ENCODE data around the gene P2RX1. TPM values are rescaled to one million over a fixed set of nuclear protein-coding genes. Genes with fewer than 3 reads are reported as not detected.

The P2RX1 gene
- total and polyA plus RNA-seq, 2 of the 4 experiments (the other 2 are of a cell fraction) = not detected

DNA sequence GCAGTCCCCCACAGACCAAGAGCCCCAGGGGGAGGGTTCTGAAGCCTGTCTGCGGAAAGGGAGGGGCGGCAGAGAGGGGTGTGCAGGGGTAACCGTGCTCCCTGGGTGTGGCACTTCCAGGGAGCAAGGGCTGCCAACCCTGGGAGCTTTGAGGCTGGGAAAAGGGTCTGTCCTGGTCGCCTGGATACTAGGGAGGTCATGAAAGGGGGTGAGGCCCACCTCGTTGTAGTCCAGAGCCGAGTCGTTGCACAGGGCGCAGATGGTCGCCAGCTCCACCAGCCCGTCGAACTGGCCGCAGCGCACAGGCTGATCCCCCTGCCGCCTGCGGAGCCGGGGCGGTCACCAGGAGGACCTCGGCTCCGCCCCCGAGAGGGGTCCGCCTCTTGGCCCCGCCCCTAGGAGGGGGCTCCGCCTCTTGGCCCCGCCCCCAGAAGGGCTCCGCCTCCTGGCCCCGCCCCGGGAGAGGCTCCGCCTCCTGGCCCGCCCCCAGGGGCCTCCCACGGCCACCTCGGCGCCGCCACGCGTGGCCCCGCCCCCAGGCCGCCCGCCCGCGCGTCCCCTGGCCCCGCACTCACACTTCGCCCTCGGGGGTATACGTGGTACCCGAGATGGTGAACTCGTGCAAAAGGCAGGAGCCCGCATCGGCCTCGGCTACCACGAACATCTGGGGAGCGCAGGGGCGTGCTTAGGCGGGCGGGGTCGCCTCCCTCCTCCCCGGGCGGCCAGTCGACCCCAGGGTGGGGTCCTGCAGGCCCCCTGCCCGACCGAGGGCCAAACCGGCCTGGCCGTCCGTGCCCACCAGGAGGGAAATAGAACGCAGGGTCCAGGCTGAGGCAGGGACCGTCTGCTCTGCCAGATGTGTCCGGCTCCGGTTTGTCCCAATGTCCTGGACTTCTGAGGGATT is 28.5 kb upstream of the P2RX1 start (continued):
- TF ChIP-seq RAD21 (IDR thresholded peaks at IDR 0.05; ENCODE audit: low read length) = no peak
- no peak for TF ChIP-seq BHLHE40 (IDR thresholded peaks at IDR 0.05; ENCODE audit: low read depth, low read length)
- TF ChIP-seq POLR2A (IDR thresholded peaks at IDR 0.05; ENCODE audit: low read depth, low read length) = no peak

GRCh38 chr17:3943240-3943891 is 27.1 kb upstream of the P2RX1 start:
- no peaks in the 10 kb centered on the region for H3K4me1 ChIP-seq (ENCODE audit: control insufficient read depth, insufficient read depth, low read length)
- H3K9me1 ChIP-seq (ENCODE audit: insufficient read depth, low read length) = no peaks in the 10 kb centered on the region
- H3K79me1 ChIP-seq (ENCODE audit: low read depth in 1 of 2, low read length in 2 of 2) = no peaks in the 10 kb centered on the region
- no peak overlapping the region for H2BK15ac ChIP-seq (ENCODE audit: low read depth, low read length)
- no peak overlapping the region for H4K91ac ChIP-seq (ENCODE audit: insufficient read depth, low read depth, low read length)
- ChIA-PET POLR2A (ENCODE audit: unreplicated experiment) (no interaction called here), CTCF (no interaction called here)
- no peak overlapping the region for H3K9ac ChIP-seq (ENCODE audit: low read depth, low read length)
- H2BK5ac ChIP-seq (ENCODE audit: low read depth, low read length, poor library complexity, severe bottlenecking) = no peak overlapping the region
- no peak overlapping the region for H3K4me2 ChIP-seq (ENCODE audit: low read depth, low read length)
- no peak overlapping the region for H3K56ac ChIP-seq (ENCODE audit: extremely low read depth, insufficient read depth, low read length)
- H4K5ac ChIP-seq (ENCODE audit: low read depth, low read length) = no peak overlapping the region
- ATAC-seq (ENCODE audit: low read depth) (no peak), DNase-seq (no peak)
- H3K4me3 ChIP-seq (ENCODE audit: insufficient read depth, low read depth, low read length) = no peak overlapping the region
- dilution Hi-C loops (cut with HindIII; ENCODE audit: low sequenced_read_pairs, unreplicated experiment) = no loop called here
- WGBS, 2 experiments (ENCODE audit: extremely low coverage in 2 of 2, insufficient read length in 1 of 2) = 82% methylated on average over 15 of the region's 23 CpGs; no CpG with 5 or more reads in 1 of the 2 experiments
- in situ Hi-C loops (cut with MboI; ENCODE audit: low sequenced_read_pairs) = no loop called here
- H3K36me3 ChIP-seq (ENCODE audit: control insufficient read depth, insufficient read depth, low read length) = no peaks in the 10 kb centered on the region
- H2BK120ac ChIP-seq (ENCODE audit: low read depth, low read length) = no peak overlapping the region
- no peak overlapping the region for H3K18ac ChIP-seq (ENCODE audit: low read depth, low read length)
- no peak overlapping the region for H3K27ac ChIP-seq (ENCODE audit: insufficient read depth, low read length)
- H2AFZ ChIP-seq (replicated peaks; ENCODE audit: low read length, poor library complexity) = peak overlapping the region; percentile 14
- H3K14ac ChIP-seq (replicated peaks; ENCODE audit: low read depth, low read length) = no peak overlapping the region
- H2AK9ac ChIP-seq (replicated peaks; ENCODE audit: low read depth, low read length, poor library complexity) = no peak overlapping the region
- no peak overlapping the region for H4K8ac ChIP-seq (ENCODE audit: low read depth in 2 of 2, low read length in 2 of 2)
- H3K4ac ChIP-seq (ENCODE audit: low read depth, low read length) = no peak overlapping the region
- no peak overlapping the region for H3K23ac ChIP-seq (ENCODE audit: low read depth, low read length)
- H3K9me3 ChIP-seq (ENCODE audit: control insufficient read depth, insufficient read depth, low read length) = no peaks in the 10 kb centered on the region
- H3K27me3 ChIP-seq (ENCODE audit: control insufficient read depth, insufficient read depth, low read length) = no peaks in the 10 kb centered on the region; the same call in 1 of the 2 replicates
- H2AK5ac ChIP-seq (ENCODE audit: low read depth, low read length) = no peak overlapping the region
- BruUV-seq (replicated peaks) = no TSS peak
- H4K20me1 ChIP-seq (ENCODE audit: insufficient read depth, low read length) = no peaks in the 10 kb centered on the region
- intact Hi-C loops (cut with micrococcal nuclease) = no loop called here
- H2BK20ac ChIP-seq (ENCODE audit: low read depth, low read length) = no peak overlapping the region
- TF ChIP-seq, protein P1, sequence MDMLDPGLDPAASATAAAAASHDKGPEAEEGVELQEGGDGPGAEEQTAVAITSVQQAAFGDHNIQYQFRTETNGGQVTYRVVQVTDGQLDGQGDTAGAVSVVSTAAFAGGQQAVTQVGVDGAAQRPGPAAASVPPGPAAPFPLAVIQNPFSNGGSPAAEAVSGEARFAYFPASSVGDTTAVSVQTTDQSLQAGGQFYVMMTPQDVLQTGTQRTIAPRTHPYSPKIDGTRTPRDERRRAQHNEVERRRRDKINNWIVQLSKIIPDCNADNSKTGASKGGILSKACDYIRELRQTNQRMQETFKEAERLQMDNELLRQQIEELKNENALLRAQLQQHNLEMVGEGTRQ (IDR thresholded peaks at IDR 0.05; ENCODE audit: low read depth, low read length) = no peak
- TF ChIP-seq MAFK (IDR thresholded peaks at IDR 0.05; ENCODE audit: low read depth, low read length) (no peak), BHLHE40 (IDR thresholded peaks at IDR 0.05; ENCODE audit: low read depth, low read length) (no peak), RAD21 (IDR thresholded peaks at IDR 0.05; ENCODE audit: low read length) (no peak), RFX5 (IDR thresholded peaks at IDR 0.05; ENCODE audit: low read depth, low read length) (no peak), NFE2L2 (IDR thresholded peaks at IDR 0.05; ENCODE audit: low read depth, low read length) (no peak), POLR2A (IDR thresholded peaks at IDR 0.05; ENCODE audit: low read depth, low read length) (no peak), ELK1 (IDR thresholded peaks at IDR 0.05; ENCODE audit: borderline replicate concordance, low read depth, low read length) (no peak), SMC3 (IDR thresholded peaks at IDR 0.05; ENCODE audit: low read depth, low read length) (no peak), MXI1 (IDR thresholded peaks at IDR 0.05; ENCODE audit: borderline replicate concordance, low read depth, low read length) (no peak)
- TF ChIP-seq, protein P2, sequence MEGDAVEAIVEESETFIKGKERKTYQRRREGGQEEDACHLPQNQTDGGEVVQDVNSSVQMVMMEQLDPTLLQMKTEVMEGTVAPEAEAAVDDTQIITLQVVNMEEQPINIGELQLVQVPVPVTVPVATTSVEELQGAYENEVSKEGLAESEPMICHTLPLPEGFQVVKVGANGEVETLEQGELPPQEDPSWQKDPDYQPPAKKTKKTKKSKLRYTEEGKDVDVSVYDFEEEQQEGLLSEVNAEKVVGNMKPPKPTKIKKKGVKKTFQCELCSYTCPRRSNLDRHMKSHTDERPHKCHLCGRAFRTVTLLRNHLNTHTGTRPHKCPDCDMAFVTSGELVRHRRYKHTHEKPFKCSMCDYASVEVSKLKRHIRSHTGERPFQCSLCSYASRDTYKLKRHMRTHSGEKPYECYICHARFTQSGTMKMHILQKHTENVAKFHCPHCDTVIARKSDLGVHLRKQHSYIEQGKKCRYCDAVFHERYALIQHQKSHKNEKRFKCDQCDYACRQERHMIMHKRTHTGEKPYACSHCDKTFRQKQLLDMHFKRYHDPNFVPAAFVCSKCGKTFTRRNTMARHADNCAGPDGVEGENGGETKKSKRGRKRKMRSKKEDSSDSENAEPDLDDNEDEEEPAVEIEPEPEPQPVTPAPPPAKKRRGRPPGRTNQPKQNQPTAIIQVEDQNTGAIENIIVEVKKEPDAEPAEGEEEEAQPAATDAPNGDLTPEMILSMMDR (conservative IDR thresholded peaks at IDR 0.05; ENCODE audit: low read depth, low read length) = no peak
